Large intestine (tissue), 3 donors: ENCODE data around the gene SLC23A2. TPM values are rescaled to one million over a fixed set of nuclear protein-coding genes. Genes with fewer than 3 reads are reported as not detected.
"Not testable (repeated sequence)": the region's sequence is repeated elsewhere in the genome, so short reads cannot be mapped to it uniquely, and the experiment has no call there.

Experiments used
- DNase-seq, 2 donors: peaks; one replicate each; pipeline versions ENCODE4 v3.0.0 to v3.0.0-alpha.2; 2013
- H3K27ac ChIP-seq: one replicate; pipeline ENCODE4 v1.5.1; 2013; ENCODE audit warnings: low read length
- H3K27me3 ChIP-seq: 2 replicates; pipeline ENCODE4 v1.6.1; 2013; ENCODE audit warnings: low read length; ENCODE audit not compliant: control insufficient read depth, insufficient read depth
- H3K36me3 ChIP-seq: 2 replicates; pipeline ENCODE4 v1.6.1; 2013; ENCODE audit warnings: low read length; ENCODE audit not compliant: control insufficient read depth, insufficient read depth
- H3K4me1 ChIP-seq: one replicate; pipeline ENCODE4 v1.6.1; 2013; ENCODE audit warnings: low read length; ENCODE audit not compliant: control insufficient read depth, insufficient read depth
- H3K4me3 ChIP-seq: one replicate; pipeline ENCODE4 v1.5.1; 2013; ENCODE audit warnings: low read length
- H3K9me3 ChIP-seq: one replicate; pipeline ENCODE4 v1.6.1; 2013; ENCODE audit warnings: mild to moderate bottlenecking, low read depth, low read length, moderate library complexity; ENCODE audit not compliant: control insufficient read depth
- WGBS: methylation state at CpG from one replicate; pipeline ENCODE4 v1.1.5; 2013; ENCODE audit warnings: low lambda C conversion rate; ENCODE audit not compliant: insufficient coverage; 5-methylcytosine and 5-hydroxymethylcytosine counted together
- polyA plus RNA-seq: library from polyadenylated mRNA; unstranded; fragments of 120-200 nt; gene quantifications from one replicate; pipeline ENCODE4 v1.2.1, GENCODE V29; 2013

SLC23A2 gene
- polyA plus RNA-seq, 1 donor = 11.3 TPM

DNA sequence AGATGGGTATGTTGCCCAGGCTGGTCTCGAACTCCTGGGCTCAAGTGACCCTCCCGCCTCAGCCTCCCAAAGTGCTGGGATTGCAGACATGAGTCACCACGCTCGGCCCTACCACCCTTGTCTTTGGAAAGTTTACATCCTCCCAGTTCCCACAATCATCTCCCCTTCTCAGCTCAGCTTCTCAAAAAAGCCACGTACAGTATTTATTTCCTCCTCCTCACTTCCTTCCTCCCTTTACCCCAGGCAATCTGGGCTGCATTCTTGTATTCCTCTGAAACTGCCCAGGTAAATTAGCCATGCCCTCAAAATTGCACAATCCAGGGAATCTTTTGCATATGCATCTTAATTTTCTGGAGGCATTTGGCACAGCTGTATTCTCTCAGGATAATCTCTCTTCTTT, 7.4 kb upstream of the SLC23A2 start:
- 29% methylated on average over 1 of the region's 5 CpGs for WGBS

DNA sequence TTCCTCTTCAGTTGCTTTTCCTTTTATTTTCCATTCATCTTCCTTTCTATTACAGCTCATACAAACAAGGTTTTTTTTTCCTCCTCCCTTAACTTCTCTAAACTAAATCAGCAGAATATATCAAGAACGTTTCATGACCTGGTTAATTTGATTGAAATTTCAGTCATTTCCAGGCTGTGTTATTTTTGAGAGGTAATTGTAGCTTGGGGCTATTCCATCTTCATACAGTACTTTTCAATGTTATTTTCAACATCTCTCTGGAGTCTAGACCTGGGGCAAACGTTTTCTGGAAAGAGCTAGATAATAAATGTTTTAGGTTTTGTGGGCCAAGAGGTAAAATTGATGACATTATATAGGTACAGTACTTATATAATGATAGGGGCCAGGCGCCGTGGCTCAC, 4.0 kb upstream of the SLC23A2 start:
- H3K9me3 ChIP-seq = no peaks in the 10 kb centered on the region
- 100% methylated on average over 1 of the region's 4 CpGs for WGBS
- no peak overlapping the region for H3K4me3 ChIP-seq
- DNase-seq = no peak
- H3K27me3 ChIP-seq = no peaks in the 10 kb centered on the region
- H3K4me1 ChIP-seq = peaks cover 3% of the 10 kb centered on the region
- no peak overlapping the region for H3K27ac ChIP-seq
- H3K36me3 ChIP-seq = no peaks in the 10 kb centered on the region

More for the DNA sequence above, 7.4 kb upstream of the SLC23A2 start:
- Histone ChIP-seq H3K27ac (no peak overlapping the region), H3K9me3 (no peaks in the 10 kb centered on the region), H3K4me1 (no peaks in the 10 kb centered on the region), H3K36me3 (no peaks in the 10 kb centered on the region), H3K4me3 (no peak overlapping the region), H3K27me3 (no peaks in the 10 kb centered on the region)
- DNase-seq = no peak

DNA sequence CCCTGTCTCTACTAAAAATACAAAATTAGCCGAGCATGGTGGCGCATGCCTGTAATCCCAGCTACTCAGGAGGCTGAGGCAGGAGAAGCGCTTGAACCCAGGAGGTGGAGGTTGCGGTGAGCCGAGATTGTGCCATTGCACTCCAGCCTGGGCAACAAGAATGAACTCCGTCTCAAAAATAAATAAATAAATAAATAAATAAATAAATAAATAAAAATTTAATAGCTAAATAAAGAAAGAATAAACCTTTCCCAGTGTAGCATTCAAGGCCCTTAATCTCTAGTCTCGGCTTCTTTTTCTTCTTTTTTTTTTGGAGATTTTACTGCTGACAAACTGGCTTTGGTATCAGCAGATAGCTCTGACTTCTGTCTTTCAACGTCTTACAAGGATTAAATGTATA, 3.5 kb upstream of the SLC23A2 start:
- not testable (repeated sequence) for H3K36me3 ChIP-seq, H3K4me1 ChIP-seq, DNase-seq, H3K4me3 ChIP-seq, H3K9me3 ChIP-seq, H3K27me3 ChIP-seq, H3K27ac ChIP-seq
- WGBS = 85% methylated on average over 2 of the region's 8 CpGs

DNA sequence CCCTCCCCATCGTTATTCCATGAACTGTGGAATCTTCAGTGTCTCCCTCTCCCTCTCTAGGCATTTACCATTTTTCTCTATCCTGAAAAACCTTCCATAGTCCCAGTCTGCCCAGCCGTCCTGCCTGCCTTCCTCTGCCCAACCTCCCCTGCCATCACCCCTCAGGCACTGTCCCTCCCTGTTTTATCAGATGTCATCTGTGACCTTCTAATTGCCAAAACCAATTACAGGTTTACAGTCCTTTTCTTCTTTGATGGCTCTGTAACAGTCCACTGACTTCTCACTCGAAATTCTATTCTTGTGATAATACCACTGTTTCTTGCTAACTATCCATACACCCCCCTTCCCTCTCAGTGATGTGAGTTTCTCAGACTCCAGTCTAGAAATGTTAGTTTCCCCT, 2.3 kb upstream of the SLC23A2 start:
- H3K36me3 ChIP-seq = no peaks in the 10 kb centered on the region
- no peak overlapping the region for H3K4me3 ChIP-seq
- H3K9me3 ChIP-seq = no peaks in the 10 kb centered on the region
- WGBS = 38% methylated on average over 2 of the region's 3 CpGs
- H3K27ac ChIP-seq = no peak overlapping the region
- no peak for DNase-seq
- H3K4me1 ChIP-seq = peaks cover 6% of the 10 kb centered on the region
- no peaks in the 10 kb centered on the region for H3K27me3 ChIP-seq

DNA sequence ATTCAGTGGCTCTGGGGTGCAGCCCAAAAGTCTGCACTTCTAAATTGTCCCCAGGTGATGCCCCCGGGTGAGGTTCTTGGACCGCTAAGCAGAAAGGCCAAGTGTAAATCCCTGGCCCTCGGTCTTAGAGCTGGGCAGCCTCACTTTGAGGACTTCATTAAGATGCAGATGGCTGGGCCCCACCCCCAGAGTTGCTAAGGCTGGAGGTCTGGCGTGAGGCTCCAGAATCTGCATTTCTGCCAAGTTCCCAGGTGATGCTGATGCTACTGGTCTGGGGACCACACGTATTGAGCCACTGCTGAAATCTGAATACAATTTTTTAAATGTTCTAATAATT, 735 bp upstream of the SLC23A2 start:
- Histone ChIP-seq H3K4me3 (peak overlapping the region; percentile 50), H3K27ac (no peak overlapping the region), H3K27me3 (no peaks in the 10 kb centered on the region), H3K4me1 (peaks cover 6% of the 10 kb centered on the region), H3K36me3 (no peaks in the 10 kb centered on the region), H3K9me3 (no peaks in the 10 kb centered on the region)
- 83% methylated on average over 1 of the region's 5 CpGs for WGBS
- DNase-seq = no peak

DNA sequence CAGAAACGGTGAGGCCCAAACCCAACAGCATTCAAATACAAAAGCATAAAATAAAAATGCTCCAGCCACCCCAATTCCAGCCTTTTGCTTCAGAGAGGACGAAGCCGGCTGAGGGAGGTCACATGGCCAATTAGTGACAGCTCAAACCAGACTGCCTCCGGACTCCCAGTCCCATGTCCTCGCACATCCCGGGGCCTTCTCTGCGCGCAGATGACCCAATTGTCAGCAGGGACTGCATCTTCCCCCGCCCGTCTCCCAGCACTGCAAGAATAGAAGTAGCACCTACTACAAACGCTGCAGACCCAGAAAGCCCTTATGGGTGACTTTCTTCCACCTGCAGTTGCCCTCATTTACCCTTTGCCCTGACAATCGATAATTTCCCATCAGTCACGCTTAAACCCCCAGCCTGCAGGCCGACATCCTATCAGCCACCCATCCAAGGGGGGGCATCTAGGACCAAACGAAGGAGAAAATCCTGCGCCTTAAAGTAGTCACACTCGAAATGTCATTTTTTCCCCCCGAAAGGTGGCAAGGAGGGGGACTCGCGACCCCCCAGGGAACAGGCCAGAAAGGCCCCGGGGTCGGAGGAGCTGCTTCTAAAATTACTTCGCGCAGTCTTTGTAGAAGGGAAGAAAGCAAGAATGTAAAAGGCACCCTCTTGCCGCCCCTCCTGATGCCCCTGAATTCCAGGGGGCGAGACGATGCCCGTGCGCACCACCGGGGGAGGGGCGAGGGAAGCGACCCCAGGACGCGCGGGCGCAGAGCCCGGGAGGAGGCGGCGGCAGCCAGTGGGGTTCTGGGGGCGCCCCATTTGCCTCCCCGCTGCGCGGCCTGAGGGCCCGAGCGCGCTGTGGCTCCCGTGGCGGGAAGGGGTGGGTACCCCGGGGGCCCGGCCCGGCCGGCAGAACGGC, 792 bp downstream of the SLC23A2 start:
- H3K4me1 ChIP-seq = peaks cover 6% of the 10 kb centered on the region
- H3K4me3 ChIP-seq = peak overlapping the region; percentile 58
- peak in 1 of 2 donors; percentile 32 for DNase-seq
- H3K9me3 ChIP-seq = no peaks in the 10 kb centered on the region
- H3K27me3 ChIP-seq = no peaks in the 10 kb centered on the region
- no peak overlapping the region for H3K27ac ChIP-seq
- WGBS = no CpG with 5 or more reads among the region's 53 CpGs
- no peaks in the 10 kb centered on the region for H3K36me3 ChIP-seq

DNA sequence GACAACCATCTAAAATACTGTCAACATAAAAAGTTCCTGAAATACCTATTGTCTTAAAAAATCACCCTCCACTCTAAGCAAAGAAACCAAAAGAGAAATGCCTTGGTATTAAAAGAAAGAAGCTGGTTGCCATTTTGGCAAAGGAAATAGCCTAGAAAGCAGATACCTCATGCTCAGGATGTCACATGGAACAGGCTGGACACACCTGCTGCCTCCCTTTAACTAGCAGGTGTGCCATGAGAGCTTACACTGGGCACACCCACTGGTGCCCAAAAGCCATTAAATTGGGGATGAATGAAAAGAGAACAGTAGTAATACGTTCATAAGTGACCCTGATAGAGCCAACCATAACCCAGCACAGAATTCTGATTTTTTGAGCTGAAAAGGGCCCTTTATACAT, 1.5 kb downstream of the SLC23A2 start:
- no peaks in the 10 kb centered on the region for H3K9me3 ChIP-seq
- no peaks in the 10 kb centered on the region for H3K36me3 ChIP-seq
- peaks cover 6% of the 10 kb centered on the region for H3K4me1 ChIP-seq
- no peak for DNase-seq
- no CpG with 5 or more reads among the region's 1 CpG for WGBS
- H3K27me3 ChIP-seq = no peaks in the 10 kb centered on the region
- no peak overlapping the region for H3K4me3 ChIP-seq
- no peak overlapping the region for H3K27ac ChIP-seq

DNA sequence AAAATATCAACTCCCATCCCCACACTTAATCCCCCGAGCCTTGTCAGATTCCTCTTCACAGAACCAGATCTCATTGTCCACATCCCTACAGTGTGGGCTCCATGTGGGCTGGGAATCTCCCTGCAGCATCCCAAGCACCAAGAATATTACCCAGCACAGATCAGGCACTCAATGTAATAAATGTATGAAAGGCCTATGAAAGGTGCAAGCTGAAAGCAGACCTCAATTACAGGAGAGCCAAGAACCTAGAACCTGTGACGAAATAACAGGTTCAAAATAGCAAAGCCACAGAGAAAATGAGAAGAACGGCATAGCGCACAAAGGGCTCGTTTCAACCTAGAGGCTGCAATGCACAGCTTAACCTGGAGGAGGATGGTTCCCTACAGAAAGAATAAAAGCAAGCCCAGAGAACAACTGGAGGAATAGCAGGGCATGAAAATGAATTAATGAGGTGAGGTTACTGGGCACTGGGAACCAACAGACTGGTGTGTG, 3.1 kb downstream of the SLC23A2 start:
- Histone ChIP-seq H3K27me3 (no peaks in the 10 kb centered on the region), H3K27ac (no peak overlapping the region), H3K36me3 (no peaks in the 10 kb centered on the region), H3K9me3 (no peaks in the 10 kb centered on the region), H3K4me3 (no peak overlapping the region), H3K4me1 (peaks cover 6% of the 10 kb centered on the region)
- WGBS = no CpG with 5 or more reads among the region's 5 CpGs
- DNase-seq = no peak

DNA sequence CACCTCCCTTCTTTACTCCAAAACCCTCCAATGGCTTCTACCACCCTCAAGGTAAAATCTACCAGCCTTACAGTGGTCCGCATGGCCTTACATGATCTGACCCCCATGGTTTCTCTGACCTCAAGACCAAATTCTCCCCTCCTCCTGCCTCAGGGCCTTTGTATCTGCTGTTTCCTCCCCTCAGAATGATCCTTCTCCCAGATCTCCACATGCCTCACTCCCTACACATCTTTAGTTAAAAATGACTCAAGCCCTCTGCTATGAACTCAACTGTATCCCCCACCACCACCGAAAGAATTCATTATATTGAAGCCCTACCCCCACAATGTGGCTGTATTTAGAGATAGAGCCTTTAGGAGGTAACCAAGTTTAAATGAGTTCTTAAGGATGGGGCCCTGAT, 4.1 kb downstream of the SLC23A2 start:
- H3K4me3 ChIP-seq = no peak overlapping the region
- H3K27me3 ChIP-seq = no peaks in the 10 kb centered on the region
- peaks cover 6% of the 10 kb centered on the region for H3K4me1 ChIP-seq
- no peaks in the 10 kb centered on the region for H3K9me3 ChIP-seq
- no peak for DNase-seq
- H3K27ac ChIP-seq = no peak overlapping the region
- WGBS = no CpG with 5 or more reads among the region's 2 CpGs
- H3K36me3 ChIP-seq = no peaks in the 10 kb centered on the region

DNA sequence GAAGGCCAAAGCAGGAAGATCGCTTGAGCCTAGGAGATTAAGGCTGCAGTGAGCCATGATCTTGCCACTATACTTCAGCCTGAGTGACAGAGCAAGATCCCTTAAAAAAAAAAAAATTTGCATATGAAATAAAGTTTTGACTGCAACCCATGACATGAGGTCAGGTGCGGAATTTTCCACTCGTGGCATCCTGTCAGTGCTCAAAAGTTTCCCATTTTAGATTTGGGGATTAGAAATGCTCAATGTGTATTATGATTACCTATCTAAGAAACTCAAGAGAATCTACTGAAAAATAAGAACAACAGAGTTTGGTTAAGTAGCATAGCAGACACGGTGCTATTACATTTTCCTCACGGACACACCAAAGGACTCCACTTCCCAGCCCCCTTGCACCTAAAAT, 11.7 kb downstream of the SLC23A2 start:
- H3K27ac ChIP-seq = no peak overlapping the region
- no peak for DNase-seq
- no peaks in the 10 kb centered on the region for H3K9me3 ChIP-seq
- H3K27me3 ChIP-seq = no peaks in the 10 kb centered on the region
- no peak overlapping the region for H3K4me3 ChIP-seq
- H3K4me1 ChIP-seq = no peaks in the 10 kb centered on the region
- no peaks in the 10 kb centered on the region for H3K36me3 ChIP-seq
- WGBS = 92% methylated on average over 4 of the region's 5 CpGs

DNA sequence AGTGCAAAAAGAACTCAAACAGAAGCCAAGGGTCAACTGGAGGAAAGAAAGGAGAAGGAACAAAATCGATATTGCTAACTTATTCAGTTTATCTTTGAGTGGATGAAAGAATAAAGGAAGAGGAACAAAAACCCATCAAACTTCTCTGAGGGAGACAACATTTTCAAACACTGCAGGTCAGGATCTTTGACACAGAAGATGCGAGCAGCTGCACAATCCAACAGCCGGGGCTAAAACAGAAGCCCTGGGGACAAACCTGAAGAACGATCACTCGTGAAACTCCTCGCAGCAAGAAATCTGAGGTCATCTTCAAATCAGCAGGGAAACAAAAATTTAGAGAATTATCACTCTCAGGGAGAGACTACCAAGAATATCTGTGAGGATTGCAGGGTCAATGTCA, 14.2 kb downstream of the SLC23A2 start:
- no peaks in the 10 kb centered on the region for H3K36me3 ChIP-seq
- WGBS = 86% methylated on average over 1 of the region's 6 CpGs
- DNase-seq = no peak
- H3K4me3 ChIP-seq = no peak overlapping the region
- H3K9me3 ChIP-seq = no peaks in the 10 kb centered on the region
- no peak overlapping the region for H3K27ac ChIP-seq
- no peaks in the 10 kb centered on the region for H3K27me3 ChIP-seq
- H3K4me1 ChIP-seq = no peaks in the 10 kb centered on the region
